AG10803 (cell line): ENCODE results near the gene GOLGA6A.

Experiments
- DNase-seq: peaks from one replicate; pipeline ENCODE4 v3.0.0; 2010; ENCODE audit warnings: low read depth
- H3K4me3 ChIP-seq: 2 replicates; pipeline ENCODE4 v1.5.1; 2011; ENCODE audit warnings: mild to moderate bottlenecking, low read length, control low read depth
- TF ChIP-seq, protein P1 (sequence below): conservative IDR thresholded peaks from 2 replicates; pipeline ENCODE4 v1.5.1; 2011; ENCODE audit warnings: mild to moderate bottlenecking, low read length, control low read depth, inconsistent platforms

Gene GOLGA6A

DNA sequence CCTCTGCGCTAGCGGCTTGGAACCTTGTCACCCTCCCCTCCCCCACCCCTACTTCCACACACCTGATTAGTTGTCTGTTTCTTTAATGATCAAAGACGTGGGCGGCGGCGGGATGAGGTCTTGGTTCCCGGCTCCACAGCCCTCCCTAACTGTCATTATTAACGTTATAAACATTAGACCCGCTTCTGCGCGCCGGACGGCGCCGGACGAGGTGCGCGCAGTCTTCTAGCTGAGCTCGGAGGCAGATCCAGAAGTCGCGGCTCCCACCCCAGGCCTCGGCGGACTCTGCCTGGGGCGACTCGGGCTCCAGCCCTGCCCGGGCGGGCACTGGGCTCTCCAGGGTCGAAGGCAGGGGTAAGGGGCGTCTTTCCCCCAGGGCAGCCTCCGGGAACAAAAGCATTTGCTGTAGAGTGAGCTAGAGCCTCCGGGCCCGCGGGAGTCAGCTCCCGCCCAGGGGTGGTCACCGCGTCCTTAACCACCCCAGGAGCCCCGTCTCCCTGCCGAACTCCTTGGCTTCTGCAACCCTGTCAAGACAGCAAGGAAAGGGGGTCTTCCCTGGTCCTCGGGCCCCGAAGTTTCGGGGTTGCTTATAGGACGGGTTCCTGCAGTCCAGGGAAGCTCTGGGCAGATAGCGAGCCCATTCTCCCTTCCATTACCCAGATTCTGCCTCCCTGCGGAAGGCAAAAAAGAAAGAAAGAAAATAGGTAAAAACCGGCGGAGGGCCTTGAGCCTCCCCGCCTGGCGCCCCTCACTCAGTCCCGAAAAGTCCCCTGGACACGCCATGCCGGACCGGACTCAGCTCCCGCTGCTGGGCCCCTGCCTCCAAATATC lies 45.8 kb upstream of the GOLGA6A start:
- no peak for DNase-seq
- H3K4me3 ChIP-seq: peak overlapping the region; percentile 61
- TF ChIP-seq, protein P1, sequence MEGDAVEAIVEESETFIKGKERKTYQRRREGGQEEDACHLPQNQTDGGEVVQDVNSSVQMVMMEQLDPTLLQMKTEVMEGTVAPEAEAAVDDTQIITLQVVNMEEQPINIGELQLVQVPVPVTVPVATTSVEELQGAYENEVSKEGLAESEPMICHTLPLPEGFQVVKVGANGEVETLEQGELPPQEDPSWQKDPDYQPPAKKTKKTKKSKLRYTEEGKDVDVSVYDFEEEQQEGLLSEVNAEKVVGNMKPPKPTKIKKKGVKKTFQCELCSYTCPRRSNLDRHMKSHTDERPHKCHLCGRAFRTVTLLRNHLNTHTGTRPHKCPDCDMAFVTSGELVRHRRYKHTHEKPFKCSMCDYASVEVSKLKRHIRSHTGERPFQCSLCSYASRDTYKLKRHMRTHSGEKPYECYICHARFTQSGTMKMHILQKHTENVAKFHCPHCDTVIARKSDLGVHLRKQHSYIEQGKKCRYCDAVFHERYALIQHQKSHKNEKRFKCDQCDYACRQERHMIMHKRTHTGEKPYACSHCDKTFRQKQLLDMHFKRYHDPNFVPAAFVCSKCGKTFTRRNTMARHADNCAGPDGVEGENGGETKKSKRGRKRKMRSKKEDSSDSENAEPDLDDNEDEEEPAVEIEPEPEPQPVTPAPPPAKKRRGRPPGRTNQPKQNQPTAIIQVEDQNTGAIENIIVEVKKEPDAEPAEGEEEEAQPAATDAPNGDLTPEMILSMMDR: no peak

DNA sequence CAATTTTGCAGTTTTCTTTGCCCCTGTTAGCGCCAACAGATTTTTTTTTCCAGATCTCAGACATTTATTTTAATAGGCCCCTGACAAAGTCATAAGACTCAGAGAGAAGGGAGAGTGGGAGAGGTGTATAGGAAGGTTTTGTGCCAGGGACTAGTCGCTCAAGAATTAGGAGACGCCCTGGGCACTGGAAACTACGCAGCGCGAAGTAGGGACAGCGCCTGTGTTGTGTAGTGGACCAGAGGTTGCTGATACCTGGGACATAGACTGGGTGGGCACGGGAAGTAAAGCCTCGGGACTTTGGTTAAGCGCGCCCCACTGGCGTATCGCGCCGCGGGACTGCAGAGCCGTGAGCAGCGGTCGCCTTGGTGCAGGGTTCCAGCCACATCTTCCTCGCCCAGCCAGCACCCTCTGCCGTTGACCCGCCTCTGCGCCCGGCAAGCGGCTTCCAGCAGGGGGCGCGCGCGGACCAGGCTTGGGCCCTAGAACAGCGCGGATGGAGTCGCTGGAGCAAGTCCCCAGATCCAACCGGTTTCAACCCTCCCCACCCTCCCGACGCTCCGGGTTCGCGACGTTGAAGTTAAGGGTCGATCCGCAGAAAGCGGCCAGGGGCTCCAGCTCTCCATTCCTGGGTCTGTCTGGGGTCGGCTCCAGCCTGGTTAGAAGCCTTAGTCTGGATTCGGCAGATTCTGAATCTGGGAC lies 45.1 kb upstream of the GOLGA6A start:
- TF ChIP-seq, protein P1: peak; percentile 90
- peak; percentile 82 for DNase-seq
- peak overlapping the region; percentile 61 for H3K4me3 ChIP-seq

DNA sequence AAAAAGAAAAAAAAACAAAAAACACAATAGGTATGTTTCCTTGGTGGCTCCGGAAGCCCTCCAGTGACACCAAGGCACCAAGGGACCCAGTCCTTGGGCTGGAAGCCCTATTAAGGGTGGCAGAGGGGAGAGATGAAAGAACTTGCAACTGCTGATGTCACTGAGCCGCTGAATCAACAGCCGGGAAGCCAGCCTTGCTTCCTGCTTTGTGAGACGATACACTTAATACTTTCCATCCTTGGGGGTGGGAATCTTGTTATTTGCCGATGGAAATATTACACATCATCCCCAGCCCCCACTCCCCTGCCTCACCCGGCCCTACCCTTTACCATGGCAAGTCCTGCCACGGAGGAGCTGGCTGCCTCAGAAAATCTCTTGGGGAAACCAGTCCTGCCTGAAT lies 42.4 kb upstream of the GOLGA6A start:
- TF ChIP-seq, protein P1: no peak
- H3K4me3 ChIP-seq: no peak overlapping the region
- peak; percentile 16 for DNase-seq

DNA sequence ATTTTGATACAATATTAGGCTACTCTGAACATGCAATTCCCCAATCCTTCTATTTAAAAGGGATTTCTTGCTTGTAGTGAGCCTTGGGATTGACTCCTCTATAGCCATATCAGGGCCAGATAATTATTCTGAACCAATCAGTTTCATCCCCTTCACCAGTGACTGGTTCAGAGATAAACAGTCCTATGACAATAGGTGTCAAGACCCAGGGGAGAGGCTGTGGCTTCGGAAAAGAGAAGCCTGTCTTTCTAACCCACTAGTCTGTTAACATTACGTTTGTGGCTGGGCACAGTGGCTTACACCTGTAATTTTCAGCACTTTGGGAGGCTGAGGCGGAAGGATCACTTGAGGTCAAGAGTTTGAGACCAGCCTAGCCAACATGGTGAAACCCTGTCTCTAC lies 41.8 kb upstream of the GOLGA6A start:
- TF ChIP-seq, protein P1: no peak
- no peak for DNase-seq
- H3K4me3 ChIP-seq: no peak overlapping the region

DNA sequence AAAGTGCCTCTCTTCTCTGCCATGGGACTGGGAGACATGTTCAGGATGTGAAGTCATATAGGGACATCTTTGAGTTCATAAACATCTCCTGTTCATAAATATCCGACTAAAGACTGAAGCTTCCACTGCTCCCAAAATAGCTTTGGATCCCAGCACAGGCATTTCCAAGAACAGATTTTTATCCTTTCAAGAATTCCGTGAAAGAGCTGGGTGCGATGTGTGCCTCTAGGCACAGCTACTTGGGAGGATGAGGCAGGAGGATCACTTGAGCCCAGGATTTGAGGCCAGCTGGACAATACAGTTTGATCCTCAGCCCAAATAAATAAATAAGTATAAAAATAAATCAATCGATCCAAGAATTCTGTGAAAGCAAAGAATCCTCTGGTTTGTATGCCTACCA lies 41.3 kb upstream of the GOLGA6A start:
- DNase-seq: no peak
- TF ChIP-seq, protein P1: no peak

DNA sequence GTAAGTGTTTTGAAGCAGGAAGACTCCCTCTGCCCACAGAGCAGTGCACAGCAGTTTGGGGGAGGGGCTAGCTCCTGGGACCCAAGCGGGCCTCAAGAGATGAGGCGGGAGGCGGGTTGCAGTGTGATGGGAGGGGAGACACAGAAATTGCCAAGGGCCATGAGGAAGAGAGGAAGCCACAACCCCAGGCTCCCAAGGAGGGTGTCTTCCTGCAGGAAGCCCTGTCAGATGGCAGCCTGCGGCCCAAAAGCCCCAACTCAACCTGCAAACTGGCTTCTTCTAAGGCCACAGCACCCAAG lies 40.7 kb upstream of the GOLGA6A start:
- no peak overlapping the region for H3K4me3 ChIP-seq
- no peak for DNase-seq
- TF ChIP-seq, protein P1: no peak

More for the DNA sequence above, 41.3 kb upstream of the GOLGA6A start:
- no peak overlapping the region for H3K4me3 ChIP-seq
